Activated naive CD4-positive, alpha-beta T cell treated with anti-CD3 and anti-CD28 coated beads, Interleukin-2, amount 50 U/mL, for 72 hours (primary cell): ENCODE data around the gene SDK1. TPM values are rescaled to one million over a fixed set of nuclear protein-coding genes. Genes with fewer than 3 reads are reported as not detected.
A peak's percentile ranks its signal among the peaks of the same experiment; 100 is the strongest.

Source experiments
- ATAC-seq, 2 donors: fragments of 150-1000 bp; cut with Tn5 transposase; 2 replicates each; pipeline ENCODE4 v1.10.0; 2021; ENCODE audit warnings: mild to moderate bottlenecking in 2 of 2, moderate library complexity in 2 of 2
- DNase-seq, 2 donors: peaks; one replicate each; pipeline ENCODE4 v3.0.0; 2021 to 2022; ENCODE audit warnings: low spot score in 2 of 2
- H3K27ac Mint-ChIP-seq, 2 donors: one replicate each; pipeline ENCODE4 v1.8.0; 2022; ENCODE audit warnings: mild to moderate bottlenecking in 2 of 2, mixed read lengths in 2 of 2
- H3K36me3 Mint-ChIP-seq, 2 donors: one replicate each; pipeline ENCODE4 v1.8.0; 2022; ENCODE audit warnings: mixed read lengths in 2 of 2
- H3K9me3 Mint-ChIP-seq, 2 donors: one replicate each; pipeline ENCODE4 v1.8.0; 2022; ENCODE audit warnings: mixed read lengths in 2 of 2
- total RNA-seq, 2 donors: library from RNA; stranded (reverse); gene quantifications; one replicate each; pipeline ENCODE4 v1.2.3, GENCODE V29; 2022

Gene SDK1, protein sequence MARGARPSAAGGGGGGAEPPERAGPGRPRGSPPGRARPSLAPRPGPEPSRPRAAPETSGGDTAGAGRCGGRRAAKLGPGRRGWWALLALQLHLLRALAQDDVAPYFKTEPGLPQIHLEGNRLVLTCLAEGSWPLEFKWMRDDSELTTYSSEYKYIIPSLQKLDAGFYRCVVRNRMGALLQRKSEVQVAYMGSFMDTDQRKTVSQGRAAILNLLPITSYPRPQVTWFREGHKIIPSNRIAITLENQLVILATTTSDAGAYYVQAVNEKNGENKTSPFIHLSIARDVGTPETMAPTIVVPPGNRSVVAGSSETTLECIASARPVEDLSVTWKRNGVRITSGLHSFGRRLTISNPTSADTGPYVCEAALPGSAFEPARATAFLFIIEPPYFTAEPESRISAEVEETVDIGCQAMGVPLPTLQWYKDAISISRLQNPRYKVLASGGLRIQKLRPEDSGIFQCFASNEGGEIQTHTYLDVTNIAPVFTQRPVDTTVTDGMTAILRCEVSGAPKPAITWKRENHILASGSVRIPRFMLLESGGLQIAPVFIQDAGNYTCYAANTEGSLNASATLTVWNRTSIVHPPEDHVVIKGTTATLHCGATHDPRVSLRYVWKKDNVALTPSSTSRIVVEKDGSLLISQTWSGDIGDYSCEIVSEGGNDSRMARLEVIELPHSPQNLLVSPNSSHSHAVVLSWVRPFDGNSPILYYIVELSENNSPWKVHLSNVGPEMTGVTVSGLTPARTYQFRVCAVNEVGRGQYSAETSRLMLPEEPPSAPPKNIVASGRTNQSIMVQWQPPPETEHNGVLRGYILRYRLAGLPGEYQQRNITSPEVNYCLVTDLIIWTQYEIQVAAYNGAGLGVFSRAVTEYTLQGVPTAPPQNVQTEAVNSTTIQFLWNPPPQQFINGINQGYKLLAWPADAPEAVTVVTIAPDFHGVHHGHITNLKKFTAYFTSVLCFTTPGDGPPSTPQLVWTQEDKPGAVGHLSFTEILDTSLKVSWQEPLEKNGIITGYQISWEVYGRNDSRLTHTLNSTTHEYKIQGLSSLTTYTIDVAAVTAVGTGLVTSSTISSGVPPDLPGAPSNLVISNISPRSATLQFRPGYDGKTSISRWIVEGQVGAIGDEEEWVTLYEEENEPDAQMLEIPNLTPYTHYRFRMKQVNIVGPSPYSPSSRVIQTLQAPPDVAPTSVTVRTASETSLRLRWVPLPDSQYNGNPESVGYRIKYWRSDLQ (N-terminal part only)
- 1 to 10 TPM; 1.3 to 2.1 TPM for total RNA-seq

DNA sequence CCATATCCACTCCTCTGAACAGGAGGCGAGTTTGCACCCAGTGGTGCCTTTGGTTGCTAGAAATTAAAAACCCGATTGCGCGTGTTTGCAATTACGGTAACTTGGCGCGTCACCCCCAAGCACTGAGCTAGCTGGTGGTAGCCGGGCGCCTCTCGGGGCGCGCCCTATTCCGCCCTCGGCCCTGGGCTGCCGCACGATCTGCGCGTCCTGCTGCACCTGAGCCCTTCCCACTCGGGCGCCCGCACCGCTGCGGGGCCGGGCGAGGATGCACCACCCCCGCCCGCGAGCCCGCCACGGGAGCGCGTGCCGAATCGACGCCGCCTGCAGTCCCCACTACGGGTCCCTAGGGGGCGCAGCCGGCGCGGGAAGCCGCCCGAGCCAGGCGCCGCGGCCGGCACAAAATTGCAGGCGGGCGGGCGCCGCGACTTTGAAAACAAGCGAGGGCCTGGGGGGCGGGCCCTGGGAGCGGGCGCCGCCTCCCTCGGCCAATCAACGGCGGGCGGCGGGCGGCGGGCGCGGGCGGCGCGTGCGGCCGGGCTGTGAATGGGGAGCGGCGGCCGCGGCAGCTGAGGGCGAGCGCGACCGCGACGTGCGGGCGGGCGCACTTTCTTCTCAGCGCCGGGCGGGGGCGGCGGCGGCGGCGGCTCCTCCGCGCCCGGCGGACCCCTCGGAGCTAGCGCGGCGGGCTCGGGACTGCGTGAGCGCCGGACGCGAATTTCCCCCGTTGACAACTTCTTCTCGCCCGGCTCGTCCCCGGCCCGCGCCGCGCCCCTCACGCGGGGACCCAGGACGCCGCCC, at the start of gene SDK1:
SDK1 (plus strand) TSS at position 602 of the 798 bp plus-strand sequence. CDS start 335 bp downstream, outside the sequence.
- Mint-ChIP-seq H3K9me3 (no peaks in the 10 kb centered on the region), H3K27ac (no peak within 1 kb of the TSS)
- ATAC-seq = peak; percentile 96

DNA sequence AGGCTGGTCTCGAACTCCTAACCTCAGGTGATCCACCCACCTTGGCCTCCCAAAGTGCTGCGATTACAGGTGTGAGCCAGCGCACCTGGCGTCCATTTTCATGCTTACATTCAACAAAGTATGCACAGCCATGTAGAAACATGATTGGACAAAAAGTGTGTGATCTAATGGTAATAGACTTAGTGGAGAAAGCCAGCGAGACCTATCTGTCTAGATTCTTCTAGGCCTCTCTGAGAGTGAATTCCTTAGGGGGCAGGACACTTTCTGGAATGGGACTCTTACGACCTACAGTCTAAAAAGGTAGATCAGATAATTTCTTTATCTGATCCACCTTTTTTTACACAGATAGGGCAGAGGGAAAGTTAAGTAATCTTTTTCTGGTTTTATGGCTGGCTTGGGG, 46.3 kb upstream of the SDK1 start:
- ATAC-seq (no peak), DNase-seq (no peak)
- H3K36me3 Mint-ChIP-seq = peaks cover 0 to 4% of the 10 kb centered on the region in 2 donors
- no peaks in the 10 kb centered on the region for H3K9me3 Mint-ChIP-seq
- no peak overlapping the region for H3K27ac Mint-ChIP-seq

More for the DNA sequence above, at the start of gene SDK1:
- DNase-seq = peak; percentile 93 to 97
- no peaks in the 10 kb centered on the region for H3K36me3 Mint-ChIP-seq

DNA sequence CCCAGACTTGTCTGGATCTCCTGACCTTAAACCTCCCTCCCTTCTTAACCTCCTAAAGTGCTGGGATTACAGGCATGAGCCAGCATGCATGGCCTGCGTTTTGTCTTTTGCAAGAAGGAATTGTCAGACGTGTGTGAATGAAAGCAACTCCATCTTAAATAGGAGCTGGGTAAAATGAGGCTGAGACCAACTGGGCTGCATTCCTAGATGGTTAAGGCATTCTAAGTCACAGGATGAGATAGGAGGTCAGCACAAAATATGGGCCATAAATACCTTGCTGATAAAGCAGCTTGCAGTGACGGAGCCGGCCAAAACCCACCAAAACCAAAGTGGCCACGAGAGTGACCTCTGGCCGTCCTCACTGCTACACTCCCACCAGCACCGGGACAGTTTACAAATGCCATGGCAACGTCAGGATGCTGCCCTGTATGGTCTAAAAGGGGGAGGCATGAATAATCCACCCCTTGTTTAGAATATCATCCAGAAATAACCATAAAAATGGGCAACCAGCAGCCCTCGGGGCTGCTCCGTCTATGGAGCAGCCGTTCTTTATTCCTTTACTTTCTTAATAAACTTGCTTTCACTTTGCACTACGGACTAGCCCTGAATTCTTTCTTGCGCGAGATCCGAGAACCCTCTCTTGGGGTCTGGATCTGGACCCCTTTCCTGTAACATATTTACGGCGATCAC, 41.2 kb upstream of the SDK1 start:
- no peak for ATAC-seq
- H3K36me3 Mint-ChIP-seq = no peaks in the 10 kb centered on the region
- DNase-seq = no peak
- H3K9me3 Mint-ChIP-seq = no peaks in the 10 kb centered on the region
- H3K27ac Mint-ChIP-seq = no peak overlapping the region

DNA sequence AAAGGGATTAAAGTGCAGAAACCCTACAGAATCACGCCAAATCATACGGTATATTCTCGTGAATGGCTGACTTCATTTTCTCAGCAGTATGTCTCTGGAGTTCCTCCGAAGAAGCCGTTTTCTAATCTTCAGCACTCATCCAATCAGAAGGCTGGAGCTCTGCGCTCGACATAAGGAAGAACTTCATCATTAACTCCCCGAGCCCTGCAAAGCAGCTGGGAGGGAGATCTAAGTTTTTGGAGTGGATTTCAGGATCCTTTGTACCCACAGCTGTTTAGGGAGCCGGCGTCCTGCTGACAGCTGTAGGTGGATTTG, 40.7 kb upstream of the SDK1 start:
- DNase-seq (no peak), ATAC-seq (no peak)
- Mint-ChIP-seq H3K9me3 (no peaks in the 10 kb centered on the region), H3K36me3 (no peaks in the 10 kb centered on the region), H3K27ac (no peak overlapping the region)

DNA sequence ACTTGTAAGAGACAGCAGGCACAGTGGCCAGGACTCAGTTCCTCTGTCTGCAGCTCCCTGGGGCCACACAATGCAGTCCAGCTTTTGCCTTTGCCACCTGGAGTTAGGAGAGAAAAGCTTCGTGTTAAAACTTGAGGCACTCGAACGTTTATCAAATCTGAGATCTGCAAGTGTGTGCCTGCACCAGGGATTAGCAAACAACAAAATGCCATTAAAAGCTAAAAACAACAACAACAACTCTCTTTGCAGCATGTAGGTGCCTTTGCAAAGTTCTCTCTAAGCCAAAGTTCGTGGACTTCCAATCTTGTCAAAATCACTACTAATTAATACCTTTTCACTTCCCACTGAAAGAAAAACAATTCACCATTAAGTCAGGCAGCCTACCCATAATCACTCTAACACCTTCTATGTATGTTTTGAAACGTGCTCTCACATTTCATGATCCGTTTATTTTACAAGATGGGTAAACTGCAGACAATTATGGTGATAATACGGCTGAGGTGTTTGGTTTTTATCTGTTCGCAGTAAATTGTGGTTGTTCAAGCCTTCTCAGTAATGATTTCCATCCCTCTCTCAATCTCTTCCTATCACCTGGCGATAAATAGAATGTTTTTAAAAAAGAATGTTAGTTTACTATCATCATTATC, 36.2 kb upstream of the SDK1 start:
- DNase-seq = no peak
- H3K27ac Mint-ChIP-seq = no peak overlapping the region
- H3K9me3 Mint-ChIP-seq = no peaks in the 10 kb centered on the region
- ATAC-seq = no peak
- H3K36me3 Mint-ChIP-seq = no peaks in the 10 kb centered on the region

DNA sequence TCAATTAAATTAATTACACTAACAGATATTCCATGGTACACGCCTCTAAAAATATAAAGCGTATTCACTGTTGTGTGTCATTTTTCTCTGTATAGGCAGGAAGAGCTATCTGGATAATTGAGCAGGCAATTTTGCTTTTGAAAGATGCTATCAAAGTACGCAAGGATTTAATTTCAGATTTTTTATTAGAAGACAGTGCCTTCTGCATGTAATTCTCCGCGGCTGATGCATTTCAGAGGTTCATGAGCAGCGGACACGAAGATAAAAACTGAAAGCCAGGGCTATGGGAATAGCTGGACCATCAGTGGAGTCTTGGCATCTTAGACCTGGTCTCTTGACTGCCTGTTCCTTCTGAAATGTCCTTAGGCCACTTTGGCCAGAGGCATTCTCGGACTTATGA, 35.7 kb upstream of the SDK1 start:
- Mint-ChIP-seq H3K27ac (no peak overlapping the region), H3K9me3 (no peaks in the 10 kb centered on the region), H3K36me3 (no peaks in the 10 kb centered on the region)
- no peak for DNase-seq
- ATAC-seq = no peak

DNA sequence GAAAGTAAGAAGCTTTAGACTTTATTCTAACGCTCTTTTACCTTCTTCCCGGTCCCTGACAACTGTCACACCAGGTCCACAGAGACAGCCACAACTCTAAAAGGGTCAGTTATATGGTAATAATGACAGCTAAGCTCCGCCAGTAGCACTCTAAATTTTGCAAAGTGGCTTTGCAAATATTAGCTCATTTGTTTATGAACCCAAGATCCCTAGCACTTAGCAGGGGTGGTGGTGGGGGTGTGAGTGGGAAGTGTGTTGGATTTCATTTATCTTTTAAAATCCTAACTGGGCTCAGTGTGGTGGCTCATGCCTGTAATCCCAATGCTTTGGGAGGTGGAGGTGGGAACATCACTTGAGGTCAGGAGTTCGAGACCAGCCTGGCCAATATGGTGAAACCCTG, 34.8 kb upstream of the SDK1 start:
- Mint-ChIP-seq H3K9me3 (no peaks in the 10 kb centered on the region), H3K36me3 (no peaks in the 10 kb centered on the region), H3K27ac (no peak overlapping the region)
- ATAC-seq (no peak), DNase-seq (no peak)

DNA sequence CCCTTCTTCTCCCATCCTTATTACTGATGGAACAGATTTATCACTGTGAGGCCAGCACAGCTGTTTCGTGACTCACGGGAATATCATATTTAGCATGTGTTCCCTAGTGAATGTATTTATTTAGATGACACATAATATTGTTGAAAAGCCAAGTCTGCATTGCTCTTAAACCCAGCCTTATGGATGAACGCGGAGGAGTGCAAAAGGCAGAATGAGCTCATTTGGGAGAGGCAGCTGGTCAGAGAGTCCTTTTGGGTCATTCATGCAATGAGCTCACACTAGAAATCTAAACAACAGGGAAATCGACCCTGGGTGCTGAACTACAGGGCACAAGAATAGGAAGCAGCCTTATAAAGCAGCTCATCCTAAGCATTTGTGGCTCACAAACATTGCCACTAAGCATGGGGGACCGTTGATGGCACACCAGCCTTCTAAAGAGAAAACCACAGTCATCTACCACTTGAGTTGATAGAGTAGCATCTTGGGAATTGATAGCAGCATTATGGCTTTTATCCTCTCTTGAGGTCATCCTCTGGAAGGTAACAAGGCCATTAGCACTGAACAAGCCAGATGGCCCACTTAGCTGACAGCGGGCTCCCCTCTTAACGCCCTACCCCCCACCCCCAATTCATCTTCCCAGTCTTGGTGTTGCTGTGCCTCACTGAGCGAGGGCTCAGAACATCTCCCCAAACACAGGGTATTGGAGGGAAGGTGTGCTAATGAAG, 32.9 kb upstream of the SDK1 start:
- no peaks in the 10 kb centered on the region for H3K36me3 Mint-ChIP-seq
- ATAC-seq = no peak
- DNase-seq = no peak
- H3K9me3 Mint-ChIP-seq = no peaks in the 10 kb centered on the region
- H3K27ac Mint-ChIP-seq = no peak overlapping the region

DNA sequence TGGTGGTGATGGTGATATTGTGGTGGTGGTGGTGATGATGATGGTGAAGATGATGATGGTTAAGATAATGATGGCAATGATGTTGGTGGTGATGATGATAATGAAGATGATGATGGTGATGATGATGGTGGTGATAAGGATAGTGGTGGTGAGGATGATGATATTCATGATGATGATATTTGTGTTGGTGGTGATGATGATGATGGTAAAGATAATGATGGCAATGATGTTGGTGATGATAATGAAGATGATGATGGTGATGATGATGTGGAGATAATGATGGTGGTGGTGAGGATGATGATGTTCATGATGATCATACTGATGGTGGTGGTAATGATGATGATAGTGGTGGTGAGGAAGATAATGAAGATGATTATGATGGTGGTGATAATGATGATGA, 30.7 kb upstream of the SDK1 start:
- H3K9me3 Mint-ChIP-seq = no peaks in the 10 kb centered on the region
- no peak for DNase-seq
- ATAC-seq = no peak
- H3K27ac Mint-ChIP-seq = no peak overlapping the region
- H3K36me3 Mint-ChIP-seq = no peaks in the 10 kb centered on the region

DNA sequence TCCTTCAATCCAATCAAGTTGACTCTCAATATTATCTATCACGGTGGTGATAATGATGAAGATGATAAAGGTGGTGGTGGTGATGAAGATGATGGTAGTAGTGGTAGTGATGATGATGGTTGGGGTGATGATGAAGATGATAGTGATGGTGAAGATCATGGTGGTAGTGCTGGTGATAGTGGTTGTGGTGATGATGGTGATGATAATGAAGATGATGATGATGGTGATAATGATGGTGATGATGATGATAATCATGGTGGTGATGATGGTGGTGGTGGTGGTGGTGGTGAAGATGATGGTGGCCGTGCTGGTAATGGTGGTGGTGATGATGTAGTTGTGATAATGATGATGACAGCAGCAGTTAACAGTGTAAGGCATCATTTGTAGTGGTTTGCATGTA, 29.8 kb upstream of the SDK1 start:
- ATAC-seq (no peak), DNase-seq (no peak)
- no peak overlapping the region for H3K27ac Mint-ChIP-seq
- H3K9me3 Mint-ChIP-seq = no peaks in the 10 kb centered on the region
- no peaks in the 10 kb centered on the region for H3K36me3 Mint-ChIP-seq

DNA sequence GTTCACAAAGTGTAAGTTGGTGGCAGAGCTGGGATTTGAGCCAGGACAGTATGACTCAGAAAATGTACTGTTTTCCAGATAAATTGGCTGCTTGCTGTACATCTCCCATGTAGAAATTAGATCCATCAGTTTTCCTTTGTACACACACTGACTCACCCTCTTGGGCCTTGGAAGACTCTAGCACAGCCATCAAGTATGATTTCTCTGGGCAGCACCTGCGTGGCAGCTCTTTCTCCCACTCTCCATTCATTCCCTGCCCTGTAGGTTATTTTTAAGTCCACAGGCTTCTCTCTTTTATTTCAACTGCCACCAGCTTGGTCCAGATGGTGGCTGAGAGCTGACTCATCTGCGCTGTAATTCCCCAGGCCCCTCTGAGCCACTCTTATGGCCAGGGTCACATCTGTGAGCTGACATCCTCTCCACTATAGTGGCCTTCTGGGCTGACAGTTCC, 28.3 kb upstream of the SDK1 start:
- ATAC-seq (no peak), DNase-seq (no peak)
- H3K9me3 Mint-ChIP-seq = peaks cover 0 to 5% of the 10 kb centered on the region in 2 donors
- no peak overlapping the region for H3K27ac Mint-ChIP-seq
- no peaks in the 10 kb centered on the region for H3K36me3 Mint-ChIP-seq

DNA sequence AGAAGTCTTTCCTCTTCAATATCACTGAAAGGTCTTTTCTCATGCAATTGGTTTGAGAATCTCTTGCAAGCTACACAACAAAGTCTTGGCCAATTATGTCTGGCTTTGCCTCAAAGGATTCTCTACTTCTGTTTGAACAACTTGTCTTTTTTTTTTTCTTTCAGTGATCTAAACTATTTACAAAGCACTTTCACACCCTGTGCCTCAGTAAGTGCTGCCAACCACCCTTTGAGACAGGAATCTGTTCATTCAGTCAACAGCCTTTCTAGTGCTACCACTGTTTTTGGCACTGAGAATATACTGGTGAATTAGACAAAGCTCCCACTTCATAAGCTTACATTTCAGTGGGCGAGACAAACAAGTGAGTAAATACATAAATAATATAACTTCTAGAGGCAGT, 26.9 kb upstream of the SDK1 start:
- no peak overlapping the region for H3K27ac Mint-ChIP-seq
- DNase-seq = no peak
- H3K36me3 Mint-ChIP-seq = no peaks in the 10 kb centered on the region
- ATAC-seq = no peak
- H3K9me3 Mint-ChIP-seq = peaks cover 0 to 5% of the 10 kb centered on the region in 2 donors

DNA sequence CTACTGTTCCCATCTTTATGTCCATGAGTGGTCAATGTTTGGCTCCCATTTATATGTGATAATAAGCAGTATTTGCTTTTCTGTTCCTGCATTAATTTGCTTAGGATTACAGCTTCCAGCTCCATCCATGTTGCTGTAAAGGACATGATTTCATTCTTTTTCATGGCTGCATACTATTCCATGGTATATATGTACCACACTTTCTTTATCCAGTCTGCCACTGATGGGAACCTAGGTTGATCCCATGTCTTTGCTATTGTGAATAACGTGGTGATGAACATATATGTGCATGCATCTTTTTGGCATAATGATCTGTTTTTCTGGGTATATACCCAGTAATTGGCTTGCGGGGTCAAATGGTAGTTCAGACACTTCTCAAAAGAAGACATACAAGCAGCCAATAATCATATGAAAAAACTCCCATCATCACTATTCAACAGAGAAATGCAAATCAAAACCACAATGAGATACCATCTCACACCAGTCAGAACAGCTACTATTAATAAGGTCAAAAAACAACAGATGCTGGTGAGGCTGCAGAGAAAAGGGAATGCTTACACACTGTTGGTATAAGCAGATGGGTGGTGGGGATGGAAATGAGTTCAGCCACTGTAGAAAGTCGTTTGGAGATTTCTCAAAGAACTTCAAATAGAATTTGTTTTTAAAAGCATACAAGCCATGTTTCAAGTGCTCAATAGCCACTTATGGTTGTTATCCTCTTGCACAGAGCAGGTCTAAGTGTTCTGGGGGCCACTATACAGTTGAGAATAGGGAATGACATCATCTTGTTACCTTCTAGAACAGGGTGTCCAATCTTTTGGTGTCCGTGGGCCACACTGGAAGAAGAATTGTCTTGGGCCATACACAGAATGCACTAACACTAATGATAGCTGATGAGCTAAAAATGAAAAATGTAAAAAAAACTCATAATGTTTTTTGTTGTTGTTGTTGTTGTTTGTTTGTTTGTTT, 23.2 kb upstream of the SDK1 start:
- Mint-ChIP-seq H3K27ac (no peak overlapping the region), H3K9me3 (peaks cover 0 to 5% of the 10 kb centered on the region in 2 donors), H3K36me3 (no peaks in the 10 kb centered on the region)
- ATAC-seq (no peak), DNase-seq (no peak)
